Astrocyte (in vitro differentiated cells and primary cell): ENCODE results near the gene SPON2. TPM values are rescaled to one million over a fixed set of nuclear protein-coding genes. Genes with fewer than 3 reads are reported as not detected.

Source experiments
- DNase-seq: peaks from one replicate; pipeline ENCODE4 v3.0.0-alpha.2; 2010; ENCODE audit warnings: low read depth
- FAIRE-seq: peaks from 2 replicates; lab custom pipeline; 2011; peaks lifted over from hg19 to GRCh38; lab: Jason Lieb, UNC
- H2AFZ ChIP-seq: 2 replicates; pipeline ENCODE4 v1.6.0; 2012; ENCODE audit warnings: low read depth, low read length, inconsistent platforms
- H3K27ac ChIP-seq: 2 replicates; pipeline ENCODE4 v1.5.1; 2011; ENCODE audit warnings: low read depth, low read length, inconsistent platforms
- H3K27me3 ChIP-seq: 2 replicates; pipeline ENCODE4 v1.6.0; 2011; ENCODE audit warnings: low read length, inconsistent platforms; ENCODE audit not compliant: insufficient read depth
- H3K36me3 ChIP-seq: 2 replicates; pipeline ENCODE4 v1.5.1; 2011; ENCODE audit warnings: low read length, inconsistent platforms; ENCODE audit not compliant: insufficient read depth
- H3K4me1 ChIP-seq: 2 replicates; pipeline ENCODE4 v1.5.1; 2011; ENCODE audit warnings: low read length, inconsistent platforms; ENCODE audit not compliant: insufficient read depth
- H3K4me2 ChIP-seq: 2 replicates; pipeline ENCODE4 v1.6.0; 2012; ENCODE audit warnings: low read length, inconsistent platforms
- H3K4me3 ChIP-seq: 2 replicates; pipeline ENCODE4 v1.5.1; 2011; ENCODE audit warnings: low read depth, mild to moderate bottlenecking, low read length, inconsistent platforms; ENCODE audit not compliant: insufficient read depth
- H3K79me2 ChIP-seq: 2 replicates; pipeline ENCODE4 v1.6.0; 2012; ENCODE audit warnings: mild to moderate bottlenecking, low read length, inconsistent platforms; ENCODE audit not compliant: insufficient read depth
- H3K9ac ChIP-seq: 2 replicates; pipeline ENCODE4 v1.6.0; 2012; ENCODE audit warnings: mild to moderate bottlenecking, low read length, inconsistent platforms
- H3K9me3 ChIP-seq: 2 replicates; pipeline ENCODE4 v1.5.1; 2012; ENCODE audit warnings: low read depth, mild to moderate bottlenecking, low read length, inconsistent platforms; ENCODE audit not compliant: insufficient read depth
- H4K20me1 ChIP-seq: 2 replicates; pipeline ENCODE4 v1.6.0; 2012; ENCODE audit warnings: low read length, inconsistent platforms; ENCODE audit not compliant: insufficient read depth
- H3K27ac Mint-ChIP-seq: one replicate; pipeline ENCODE4 v1.8.0; 2021; ENCODE audit warnings: mild to moderate bottlenecking, mixed read lengths; ENCODE audit not compliant: unreplicated experiment
- H3K27me3 Mint-ChIP-seq: one replicate; pipeline ENCODE4 v1.8.0; 2021; ENCODE audit warnings: low read depth, mixed read lengths; ENCODE audit not compliant: unreplicated experiment
- H3K36me3 Mint-ChIP-seq: one replicate; pipeline ENCODE4 v1.8.0; 2021; ENCODE audit warnings: low read depth, mixed read lengths; ENCODE audit not compliant: unreplicated experiment
- H3K4me1 Mint-ChIP-seq: one replicate; pipeline ENCODE4 v1.8.0; 2021; ENCODE audit warnings: low read depth, mixed read lengths; ENCODE audit not compliant: unreplicated experiment
- H3K4me3 Mint-ChIP-seq: one replicate; pipeline ENCODE4 v1.8.0; 2021; ENCODE audit warnings: mild to moderate bottlenecking, moderate library complexity, mixed read lengths; ENCODE audit not compliant: unreplicated experiment
- H3K9me3 Mint-ChIP-seq: one replicate; pipeline ENCODE4 v1.8.0; 2021; ENCODE audit warnings: mild to moderate bottlenecking, mixed read lengths; ENCODE audit not compliant: unreplicated experiment
- CTCF ChIP-seq: IDR thresholded peaks from 2 replicates; pipeline ENCODE4 v1.5.1; 2011; ENCODE audit warnings: low read depth, mild to moderate bottlenecking, inconsistent platforms, low read length, moderate library complexity; ENCODE audit not compliant: insufficient read depth
- EZH2 ChIP-seq: IDR thresholded peaks from 2 replicates; pipeline ENCODE4 v1.6.1; 2012; ENCODE audit warnings: mild to moderate bottlenecking, low read length, inconsistent platforms; ENCODE audit not compliant: insufficient read depth
- total RNA-seq: library from RNA; stranded (reverse); gene quantifications from 2 replicates; pipeline ENCODE4 v1.2.1, GENCODE V29; 2021

SPON2 gene
- total RNA-seq, 1 donor from 2014 or later: 47.8 TPM

- no peak overlapping the region for H3K27ac Mint-ChIP-seq
- H3K27me3 Mint-ChIP-seq: peaks cover 5% of the 10 kb centered on the region
- FAIRE-seq (no peak), DNase-seq (no peak)
- H3K4me3 Mint-ChIP-seq: no peak overlapping the region
- H2AFZ ChIP-seq: no peak overlapping the region
- no peaks in the 10 kb centered on the region for H3K27me3 ChIP-seq
- no peaks in the 10 kb centered on the region for H3K36me3 Mint-ChIP-seq
- no peak for TF ChIP-seq EZH2
- TF ChIP-seq CTCF: no peak
- H3K4me1 Mint-ChIP-seq: peaks cover 7% of the 10 kb centered on the region
- no peak overlapping the region for H3K4me3 ChIP-seq
- no peak overlapping the region for H3K9ac ChIP-seq
- H3K9me3 ChIP-seq: no peaks in the 10 kb centered on the region
- no peaks in the 10 kb centered on the region for H4K20me1 ChIP-seq
- peaks cover 5% of the 10 kb centered on the region for H3K9me3 Mint-ChIP-seq
- no peak overlapping the region for H3K4me2 ChIP-seq
- peaks cover 7% of the 10 kb centered on the region for H3K4me1 ChIP-seq
- H3K36me3 ChIP-seq: no peaks in the 10 kb centered on the region
- H3K79me2 ChIP-seq: no peaks in the 10 kb centered on the region
- no peak overlapping the region for H3K27ac ChIP-seq
These were observed 14.8 kb upstream of the SPON2 start for GRCh38 chr4:1187182-1187581.

- H3K27ac ChIP-seq: no peak overlapping the region
- no peak overlapping the region for H2AFZ ChIP-seq
- H3K4me3 ChIP-seq: no peak overlapping the region
These were observed 11.8 kb upstream of the SPON2 start for GRCh38 chr4:1183985-1184773.

More at GRCh38 chr4:1183985-1184773, 11.8 kb upstream of the SPON2 start:
- H3K27me3 ChIP-seq: no peaks in the 10 kb centered on the region
- TF ChIP-seq EZH2: no peak
- TF ChIP-seq CTCF: no peak
- no peak for FAIRE-seq
- no peaks in the 10 kb centered on the region for H3K79me2 ChIP-seq
- Mint-ChIP-seq H3K27ac (no peak overlapping the region), H3K9me3 (peaks cover 26% of the 10 kb centered on the region), H3K27me3 (peaks cover 5% of the 10 kb centered on the region), H3K4me3 (no peak overlapping the region), H3K36me3 (peaks cover 7% of the 10 kb centered on the region), H3K4me1 (peaks cover 3% of the 10 kb centered on the region)
- no peaks in the 10 kb centered on the region for H3K4me1 ChIP-seq
- H4K20me1 ChIP-seq: no peaks in the 10 kb centered on the region
- no peak for DNase-seq
- no peak overlapping the region for H3K4me2 ChIP-seq
- H3K9ac ChIP-seq: no peak overlapping the region
- H3K9me3 ChIP-seq: no peaks in the 10 kb centered on the region
- no peaks in the 10 kb centered on the region for H3K36me3 ChIP-seq
